ENCODE results near the gene SHBG.

SHBG gene

DNA sequence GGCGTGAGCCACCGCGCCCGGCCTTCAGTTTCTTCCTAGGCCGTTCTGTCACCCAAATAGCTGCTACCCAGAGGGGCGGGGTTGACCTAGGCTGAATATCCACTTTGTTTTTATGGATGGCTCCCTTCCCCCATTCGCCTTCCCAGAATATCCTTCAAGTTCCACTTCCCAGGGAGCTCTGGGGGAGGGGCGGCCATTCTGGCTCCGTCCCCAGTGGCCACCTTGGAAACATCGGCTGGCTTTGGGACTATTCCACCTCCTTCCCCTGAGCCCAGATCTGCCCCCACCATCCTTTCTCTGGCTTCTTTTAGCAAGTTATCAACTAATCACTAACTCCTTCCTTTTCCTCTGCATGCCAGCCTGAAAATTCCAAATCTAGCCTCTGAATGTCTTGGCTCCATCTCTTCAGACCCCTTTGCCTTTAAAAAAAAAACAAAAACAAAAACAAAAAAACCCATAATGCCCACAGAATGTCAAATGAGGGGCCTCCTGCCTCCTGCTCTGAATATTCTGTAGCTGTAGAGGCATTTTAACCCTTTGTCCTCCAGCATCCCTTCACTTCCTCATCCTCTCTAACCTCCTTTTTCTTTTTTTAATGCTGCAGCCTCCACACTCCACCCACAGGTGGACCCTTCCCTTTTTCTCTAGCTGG lies 27.1 kb downstream of the SHBG start:
- TF ChIP-seq, protein P1, sequence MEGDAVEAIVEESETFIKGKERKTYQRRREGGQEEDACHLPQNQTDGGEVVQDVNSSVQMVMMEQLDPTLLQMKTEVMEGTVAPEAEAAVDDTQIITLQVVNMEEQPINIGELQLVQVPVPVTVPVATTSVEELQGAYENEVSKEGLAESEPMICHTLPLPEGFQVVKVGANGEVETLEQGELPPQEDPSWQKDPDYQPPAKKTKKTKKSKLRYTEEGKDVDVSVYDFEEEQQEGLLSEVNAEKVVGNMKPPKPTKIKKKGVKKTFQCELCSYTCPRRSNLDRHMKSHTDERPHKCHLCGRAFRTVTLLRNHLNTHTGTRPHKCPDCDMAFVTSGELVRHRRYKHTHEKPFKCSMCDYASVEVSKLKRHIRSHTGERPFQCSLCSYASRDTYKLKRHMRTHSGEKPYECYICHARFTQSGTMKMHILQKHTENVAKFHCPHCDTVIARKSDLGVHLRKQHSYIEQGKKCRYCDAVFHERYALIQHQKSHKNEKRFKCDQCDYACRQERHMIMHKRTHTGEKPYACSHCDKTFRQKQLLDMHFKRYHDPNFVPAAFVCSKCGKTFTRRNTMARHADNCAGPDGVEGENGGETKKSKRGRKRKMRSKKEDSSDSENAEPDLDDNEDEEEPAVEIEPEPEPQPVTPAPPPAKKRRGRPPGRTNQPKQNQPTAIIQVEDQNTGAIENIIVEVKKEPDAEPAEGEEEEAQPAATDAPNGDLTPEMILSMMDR (conservative IDR thresholded peaks at IDR 0.05; ENCODE audit: low read depth, low read length): peak; percentile 7
- H3K4me3 ChIP-seq (ENCODE audit: low read length): no peak overlapping the region
- no peak for DNase-seq (ENCODE audit: low read depth)

DNA sequence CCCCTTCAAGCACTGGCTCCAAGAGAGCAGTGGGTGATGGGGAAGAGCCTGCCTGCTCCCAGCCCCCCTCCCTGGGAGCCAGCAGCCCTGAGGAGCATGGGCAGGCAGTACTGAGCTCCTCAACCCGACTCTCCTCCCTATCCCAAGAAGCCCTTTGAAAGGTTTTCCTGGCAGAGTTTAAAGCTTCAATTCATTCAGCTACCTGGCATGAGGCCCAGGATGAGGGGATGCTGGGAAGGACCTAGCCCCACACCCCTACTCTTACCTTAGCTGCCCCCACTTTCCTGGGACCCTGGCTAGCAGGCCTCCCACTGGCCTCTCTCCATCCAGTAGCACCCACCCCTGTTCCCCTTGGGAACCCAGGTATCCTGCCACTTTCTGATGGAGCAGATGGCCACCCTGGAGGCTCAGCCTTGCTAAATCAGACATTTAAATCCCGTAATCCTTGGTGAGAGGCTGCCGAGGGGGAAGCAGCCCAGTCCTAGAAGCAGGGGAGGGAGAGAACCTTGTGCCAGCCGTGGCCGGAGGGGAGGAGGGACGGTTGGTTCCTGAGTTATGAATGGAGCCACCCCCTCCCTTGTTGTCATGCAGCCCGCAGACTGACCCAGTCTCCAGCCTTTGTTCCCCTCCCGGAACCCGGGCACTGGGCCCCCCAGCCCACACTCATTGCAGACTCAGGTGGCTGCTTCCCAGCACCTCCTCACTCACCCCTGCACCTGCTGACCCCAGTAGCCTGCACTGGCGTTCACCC lies 37.9 kb downstream of the SHBG start:
- no peak overlapping the region for H3K4me3 ChIP-seq (ENCODE audit: low read length)
- TF ChIP-seq, protein P1 (conservative IDR thresholded peaks at IDR 0.05; ENCODE audit: low read depth, low read length): no peak
- no peak for DNase-seq (ENCODE audit: low read depth)

DNA sequence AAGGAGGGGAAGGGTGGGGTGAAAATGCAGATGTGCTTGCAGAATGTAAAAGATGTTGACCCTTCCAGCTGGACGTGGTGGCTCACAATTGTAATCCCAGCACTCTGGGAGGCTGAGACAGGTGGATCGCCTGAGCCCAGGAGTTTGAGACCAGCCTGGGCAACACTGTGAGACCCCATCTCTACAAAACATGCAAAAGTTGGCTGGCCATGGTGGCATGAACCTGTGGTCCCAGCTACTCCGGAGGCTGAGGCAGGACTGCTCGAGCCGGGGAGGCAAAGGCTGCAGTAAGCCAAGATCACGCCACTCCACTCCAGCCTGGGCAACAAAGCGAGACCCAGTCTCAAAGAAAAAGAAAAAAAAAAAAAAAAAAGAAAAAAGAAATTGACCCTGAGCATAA lies 38.5 kb downstream of the SHBG start:
- TF ChIP-seq, protein P1 (conservative IDR thresholded peaks at IDR 0.05; ENCODE audit: low read depth, low read length): no peak
- H3K4me3 ChIP-seq (ENCODE audit: low read length): no peak overlapping the region

DNA sequence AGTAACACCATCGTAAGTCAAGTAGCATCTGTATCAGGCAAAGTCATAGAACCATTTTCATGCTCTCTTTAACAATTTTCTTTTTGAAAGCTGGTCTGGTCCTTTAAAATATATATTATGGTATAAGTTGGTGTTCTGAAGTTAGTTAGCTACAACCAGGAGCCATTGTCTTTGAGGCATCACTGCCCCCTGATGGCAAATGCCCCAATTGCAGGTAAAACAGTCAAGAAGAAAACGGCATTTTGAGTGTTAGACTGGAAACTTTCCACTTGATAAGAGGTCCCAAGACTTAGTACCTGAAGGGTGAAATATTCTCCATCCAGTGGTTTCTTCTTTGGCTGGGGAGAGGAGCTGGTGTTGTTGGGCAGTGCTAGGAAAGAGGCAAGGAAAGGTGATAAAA lies 43.3 kb downstream of the SHBG start:
- no peak overlapping the region for H3K4me3 ChIP-seq (ENCODE audit: low read length)
- no peak for DNase-seq (ENCODE audit: low read depth)
- TF ChIP-seq, protein P1 (conservative IDR thresholded peaks at IDR 0.05; ENCODE audit: low read depth, low read length): peak; percentile 53

More for the DNA sequence above, 38.5 kb downstream of the SHBG start:
- no peak for DNase-seq (ENCODE audit: low read depth)

DNA sequence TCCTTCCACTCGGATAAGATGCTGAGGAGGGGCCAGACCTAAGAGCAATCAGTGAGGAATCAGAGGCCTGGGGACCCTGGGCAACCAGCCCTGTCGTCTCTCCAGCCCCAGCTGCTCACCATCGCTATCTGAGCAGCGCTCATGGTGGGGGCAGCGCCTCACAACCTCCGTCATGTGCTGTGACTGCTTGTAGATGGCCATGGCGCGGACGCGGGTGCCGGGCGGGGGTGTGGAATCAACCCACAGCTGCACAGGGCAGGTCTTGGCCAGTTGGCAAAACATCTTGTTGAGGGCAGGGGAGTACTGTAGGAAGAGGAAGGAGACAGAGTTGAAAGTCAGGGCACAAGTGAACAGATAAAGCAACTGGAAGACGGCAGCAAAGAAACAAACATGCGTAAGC lies 45.0 kb downstream of the SHBG start:
- no peak overlapping the region for H3K4me3 ChIP-seq (ENCODE audit: low read length)
- TF ChIP-seq, protein P1 (conservative IDR thresholded peaks at IDR 0.05; ENCODE audit: low read depth, low read length): no peak
- DNase-seq (ENCODE audit: low read depth): no peak

DNA sequence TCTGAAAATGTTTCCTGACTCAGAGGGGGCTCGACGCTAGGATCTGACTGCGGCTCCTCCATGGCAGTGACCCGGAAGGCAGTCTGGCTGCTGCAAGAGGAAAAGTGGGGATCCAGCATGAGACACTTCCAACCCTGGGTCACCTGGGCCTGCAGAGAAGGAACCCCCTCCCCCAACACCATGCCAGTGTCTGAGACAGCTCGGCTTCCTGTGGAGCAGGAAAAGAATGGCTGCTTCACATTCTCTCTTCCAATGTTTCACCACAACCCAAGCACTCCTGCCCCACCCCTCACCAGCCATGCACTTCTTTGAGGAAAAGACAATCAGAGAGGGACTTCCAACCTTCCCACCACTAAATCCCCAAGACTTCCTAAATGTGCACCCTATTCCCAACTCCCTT lies 46.6 kb downstream of the SHBG start:
- no peak for DNase-seq (ENCODE audit: low read depth)
- no peak overlapping the region for H3K4me3 ChIP-seq (ENCODE audit: low read length)
- TF ChIP-seq, protein P1 (conservative IDR thresholded peaks at IDR 0.05; ENCODE audit: low read depth, low read length): no peak

Data from retinal pigment epithelial cell (primary cell).